NT2/D1 (cell line): ENCODE measurements around the gene MYH9.
"Not testable (repeated sequence)": the region's sequence is repeated elsewhere in the genome, so short reads cannot be mapped to it uniquely, and the experiment has no call there.

Experiments used
- DNase-seq: peaks from one replicate; pipeline ENCODE4 v3.0.0-alpha.2; 2011; ENCODE audit warnings: low read depth, low spot score
- H3K27me3 ChIP-seq: 2 replicates; pipeline ENCODE4 v1.6.0; 2011; ENCODE audit warnings: mild to moderate bottlenecking; ENCODE audit not compliant: insufficient read length, insufficient read depth
- H3K36me3 ChIP-seq: 2 replicates; pipeline ENCODE4 v1.6.1; 2011; ENCODE audit warnings: mild to moderate bottlenecking, low read length, mixed read lengths; ENCODE audit not compliant: insufficient read depth, insufficient read length
- H3K4me1 ChIP-seq: 2 replicates; pipeline ENCODE4 v1.5.1; 2011; ENCODE audit not compliant: insufficient read depth, insufficient read length
- H3K4me3 ChIP-seq: 2 replicates; pipeline ENCODE4 v1.5.1; 2011; ENCODE audit warnings: low read depth; ENCODE audit not compliant: insufficient read length
- H3K9ac ChIP-seq: 2 replicates; pipeline ENCODE4 v1.6.0; 2011; ENCODE audit warnings: low read depth; ENCODE audit not compliant: insufficient read length
- H3K9me3 ChIP-seq: 2 replicates; pipeline ENCODE4 v1.5.1; 2011; ENCODE audit warnings: mild to moderate bottlenecking, low read length; ENCODE audit not compliant: insufficient read depth
- SUZ12 ChIP-seq: IDR thresholded peaks from 2 replicates; pipeline ENCODE4 v1.6.1; 2011; ENCODE audit not compliant: insufficient read length, insufficient read depth; ENCODE audit errors: extremely low read depth
- YY1 ChIP-seq: IDR thresholded peaks from 2 replicates; pipeline ENCODE4 v1.6.1; 2011; ENCODE audit not compliant: insufficient read length, insufficient read depth
- ZNF274 ChIP-seq: IDR thresholded peaks from 2 replicates; pipeline ENCODE4 v1.6.1; 2011; ENCODE audit warnings: mild to moderate bottlenecking, low read depth, low read length

Gene MYH9

DNA sequence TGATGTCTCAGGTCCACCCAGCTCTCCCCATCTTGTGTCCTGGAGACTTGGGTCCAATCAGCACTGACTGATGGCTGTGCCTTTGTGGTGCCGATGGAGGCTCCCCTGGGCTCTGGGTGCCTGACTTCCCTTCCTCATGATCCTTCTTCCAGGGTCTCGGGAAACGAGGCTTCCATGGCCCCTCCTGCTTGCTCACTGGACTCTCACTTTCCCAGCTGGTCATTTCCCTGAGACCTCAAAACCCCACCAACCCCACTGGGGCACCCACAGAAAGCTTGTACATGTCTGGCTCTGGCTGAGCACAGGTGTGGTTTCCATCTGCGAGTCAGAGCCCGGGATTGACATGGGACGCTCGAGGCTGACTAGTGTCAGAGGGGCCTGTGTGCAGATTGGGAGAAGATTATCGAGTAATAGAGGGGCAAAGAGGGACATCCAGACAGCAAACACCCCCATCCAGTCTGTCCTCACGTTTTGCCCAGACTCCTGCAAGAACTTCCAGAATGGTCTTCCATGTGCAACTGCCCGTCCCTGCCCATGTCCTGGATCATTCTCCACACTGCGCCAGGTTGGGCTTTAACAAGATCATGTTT lies 119.8 kb downstream of the MYH9 start:
- Histone ChIP-seq H3K9me3 (no peaks in the 10 kb centered on the region), H3K4me1 (no peaks in the 10 kb centered on the region), H3K36me3 (no peaks in the 10 kb centered on the region), H3K9ac (no peak overlapping the region), H3K4me3 (no peak overlapping the region), H3K27me3 (no peaks in the 10 kb centered on the region)
- TF ChIP-seq YY1 (no peak), ZNF274 (no peak), SUZ12 (no peak)
- no peak for DNase-seq

GRCh38 chr22:36267058-36267457 lies 120.7 kb downstream of the MYH9 start:
- no peak overlapping the region for H3K9ac ChIP-seq
- TF ChIP-seq YY1 (no peak), SUZ12 (no peak), ZNF274 (no peak)
- H3K9me3 ChIP-seq, result no peaks in the 10 kb centered on the region
- no peaks in the 10 kb centered on the region for H3K27me3 ChIP-seq
- H3K4me3 ChIP-seq, result no peak overlapping the region
- no peaks in the 10 kb centered on the region for H3K36me3 ChIP-seq
- no peak for DNase-seq
- H3K4me1 ChIP-seq, result no peaks in the 10 kb centered on the region

- not testable (repeated sequence) for H3K9ac ChIP-seq, H3K4me3 ChIP-seq, DNase-seq, H3K36me3 ChIP-seq, H3K4me1 ChIP-seq, H3K9me3 ChIP-seq, H3K27me3 ChIP-seq
Measured at GRCh38 chr22:36263886-36264664, 123.7 kb downstream of the MYH9 start.

DNA sequence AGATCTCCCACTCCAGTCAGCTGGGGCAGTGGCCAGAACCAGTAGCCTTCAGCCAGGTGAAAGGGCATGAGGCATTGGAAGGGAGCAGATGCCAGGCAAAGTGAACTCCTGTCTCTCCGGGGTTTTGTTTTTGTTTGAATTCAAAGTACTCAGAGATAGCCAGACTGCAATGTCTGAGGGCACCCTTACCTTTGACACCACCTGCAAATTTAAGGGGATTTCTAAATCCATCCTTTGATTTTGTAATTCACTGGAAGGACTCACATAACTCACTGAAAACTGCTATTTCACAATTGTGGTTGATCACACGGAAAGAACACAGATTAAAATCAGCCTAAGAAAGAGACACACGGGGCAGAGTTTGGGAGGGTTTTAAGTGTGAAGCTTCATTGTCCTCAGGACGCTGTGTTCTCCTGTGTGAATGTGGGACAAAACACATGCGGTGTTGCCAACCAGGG lies 124.5 kb downstream of the MYH9 start:
- H3K36me3 ChIP-seq, DNase-seq, H3K4me1 ChIP-seq, H3K9ac ChIP-seq, H3K9me3 ChIP-seq, H3K4me3 ChIP-seq, H3K27me3 ChIP-seq: not testable (repeated sequence)

DNA sequence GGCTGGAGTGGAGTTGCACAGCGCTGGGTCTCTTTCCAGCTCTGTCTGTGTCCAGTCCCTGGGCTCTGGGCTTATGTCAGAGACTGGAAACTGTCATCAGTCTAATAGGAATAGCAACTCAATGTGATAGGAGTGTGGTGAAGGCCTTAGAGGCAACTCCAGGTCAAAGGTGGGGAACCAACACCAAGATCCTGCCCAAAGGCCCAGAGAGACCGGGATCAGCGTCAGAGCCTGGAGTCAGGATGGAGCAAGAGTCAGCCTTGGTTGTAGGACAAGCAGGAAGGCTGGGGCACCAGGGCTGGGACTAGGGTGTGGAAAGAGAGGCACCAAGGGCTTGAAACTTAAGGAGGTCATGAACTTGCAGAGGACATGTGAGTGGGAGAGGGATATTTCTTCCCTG lies 125.5 kb downstream of the MYH9 start:
- not testable (repeated sequence) for H3K27me3 ChIP-seq, DNase-seq, H3K9me3 ChIP-seq, H3K36me3 ChIP-seq, H3K9ac ChIP-seq, H3K4me3 ChIP-seq, H3K4me1 ChIP-seq

- not testable (repeated sequence) for H3K4me3 ChIP-seq, H3K9ac ChIP-seq, H3K9me3 ChIP-seq, H3K4me1 ChIP-seq, DNase-seq, H3K27me3 ChIP-seq, H3K36me3 ChIP-seq
Measured at GRCh38 chr22:36261675-36262074, 126.1 kb downstream of the MYH9 start.

DNA sequence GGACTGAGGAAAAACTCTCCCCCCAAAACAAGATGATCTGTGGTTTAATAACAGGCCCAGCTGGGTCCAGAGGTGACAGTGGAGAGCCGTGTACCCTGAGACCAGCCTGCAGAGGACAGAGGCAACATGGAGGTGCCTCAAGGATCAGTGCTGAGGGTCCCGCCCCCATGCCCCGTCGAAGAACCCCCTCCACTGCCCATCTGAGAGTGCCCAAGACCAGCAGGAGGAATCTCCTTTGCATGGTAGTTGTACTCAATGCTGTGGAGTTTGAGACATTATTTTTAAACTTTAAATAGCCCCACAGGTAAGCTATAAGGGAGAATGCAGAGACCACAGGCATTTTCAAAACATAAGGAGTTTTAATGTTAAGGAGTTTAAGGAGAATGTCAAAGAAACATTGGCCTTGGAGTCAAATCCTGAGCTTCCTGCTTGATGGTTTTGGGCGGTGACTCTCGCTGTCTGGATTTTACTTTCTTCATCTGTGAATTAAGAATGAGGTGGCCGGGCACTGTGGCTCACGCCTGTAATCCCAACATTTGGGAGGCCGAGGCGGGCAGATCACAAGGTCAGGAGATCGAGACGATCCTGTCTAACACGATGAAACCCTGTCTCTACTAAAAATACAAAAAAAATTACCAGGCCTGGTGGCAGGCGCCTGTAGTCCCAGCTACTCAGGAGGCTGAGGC lies 128.0 kb downstream of the MYH9 start:
- TF ChIP-seq YY1 (no peak), ZNF274 (no peak), SUZ12 (no peak)
- no peaks in the 10 kb centered on the region for H3K36me3 ChIP-seq
- no peaks in the 10 kb centered on the region for H3K9me3 ChIP-seq
- H3K27me3 ChIP-seq, result no peaks in the 10 kb centered on the region
- peak overlapping the region; percentile 4 for H3K4me3 ChIP-seq
- H3K4me1 ChIP-seq, result peaks cover 2% of the 10 kb centered on the region
- H3K9ac ChIP-seq, result peak overlapping the region; percentile 56
- no peak for DNase-seq
